H1 (cell line): ENCODE results near the gene SPAST. TPM values are rescaled to one million over a fixed set of nuclear protein-coding genes. Genes with fewer than 3 reads are reported as not detected.

Experiments used
- CTCF ChIA-PET: fragments of 300-600 bp; sonication (Branson Sonifier 250); formaldehyde crosslinking; loops from one replicate; lab custom pipeline; 2021; ENCODE audit not compliant: partially characterized antibody; lab: Charles Lee
- POLR2A ChIA-PET: fragments of 300-600 bp; sonication (Branson Sonifier 250); formaldehyde crosslinking; loops from one replicate; lab custom pipeline; 2021; ENCODE audit warnings: inconsistent platforms; ENCODE audit not compliant: partially characterized antibody; lab: Charles Lee
- DNase-seq, 2 experiments: peaks; one replicate each; pipeline versions ENCODE4 v3.0.0 to v3.0.0-alpha.2; 2010 to 2022; ENCODE audit warnings: low spot score in 2 of 2, low read depth in 1 of 2, mixed read lengths in 1 of 2
- FAIRE-seq: peaks from 2 replicates; lab custom pipeline; 2011; peaks lifted over from hg19 to GRCh38; lab: Jason Lieb, UNC
- H2AFZ ChIP-seq: 2 replicates; pipeline ENCODE4 v1.8.1; 2012; ENCODE audit warnings: low read length, inconsistent platforms
- H2AK5ac ChIP-seq: 2 replicates; pipeline ENCODE4 v1.6.1; 2013; ENCODE audit warnings: low read depth, low read length
- H2BK120ac ChIP-seq: replicated peaks from 2 replicates; pipeline ENCODE3; 2013; ENCODE audit warnings: low read depth, low read length, inconsistent platforms
- H2BK12ac ChIP-seq: 2 replicates; pipeline ENCODE4 v1.6.1; 2013; ENCODE audit warnings: low read depth, low read length
- H2BK15ac ChIP-seq: 2 replicates; pipeline ENCODE4 v1.6.1; 2013; ENCODE audit warnings: low read length
- H2BK20ac ChIP-seq: 2 replicates; pipeline ENCODE4 v1.6.1; 2013; ENCODE audit warnings: low read length
- H2BK5ac ChIP-seq: 2 replicates; pipeline ENCODE4 v1.6.1; 2013; ENCODE audit warnings: low read depth, low read length
- H3K14ac ChIP-seq: 2 replicates; pipeline ENCODE4 v1.6.1; 2013; ENCODE audit warnings: inconsistent platforms; ENCODE audit not compliant: insufficient read length
- H3K18ac ChIP-seq: 2 replicates; pipeline ENCODE4 v1.6.1; 2013; ENCODE audit warnings: low read length; ENCODE audit errors: extremely low read depth
- H3K23ac ChIP-seq: 2 replicates; pipeline ENCODE4 v1.6.1; 2013; ENCODE audit warnings: inconsistent platforms; ENCODE audit not compliant: insufficient read length
- H3K23me2 ChIP-seq: 2 replicates; pipeline ENCODE4 v1.6.1; 2013; ENCODE audit warnings: low read depth, low read length
- H3K27ac ChIP-seq: 2 replicates; pipeline ENCODE4 v1.6.1; 2011; ENCODE audit warnings: low read depth, low read length, inconsistent platforms
- H3K27me3 ChIP-seq, 4 experiments: replicated peaks in 1 of 4; 1 replicate in 1 of 4; 2 replicates in 3 of 4; pipeline versions ENCODE4 v1.6.1 to v1.8.1; 2011 to 2013; ENCODE audit warnings: low read length in 3 of 4, mild to moderate bottlenecking in 3 of 4, inconsistent platforms in 2 of 4, mixed read lengths in 2 of 4, moderate library complexity in 1 of 4; ENCODE audit not compliant: control insufficient read depth in 3 of 4, insufficient read depth in 3 of 4; ENCODE audit errors: extremely low read depth in 1 of 4
- H3K36me3 ChIP-seq, 4 experiments: 2 replicates each; pipeline versions ENCODE4 v1.6.1 to v1.8.1; 2011 to 2013; ENCODE audit warnings: mild to moderate bottlenecking in 4 of 4, low read length in 3 of 4, moderate library complexity in 2 of 4, control low read depth in 1 of 4, inconsistent platforms in 1 of 4; ENCODE audit not compliant: insufficient read depth in 4 of 4, control insufficient read depth in 2 of 4
- H3K4ac ChIP-seq: replicated peaks from 2 replicates; pipeline ENCODE3; 2013; ENCODE audit warnings: low read length, low read depth, mixed read lengths, inconsistent platforms; ENCODE audit not compliant: insufficient read length
- H3K4me1 ChIP-seq, 4 experiments: replicated peaks in 1 of 4; 1 replicate in 1 of 4; 2 replicates in 3 of 4; pipeline versions ENCODE4 v1.6.1 to v1.8.1; 2011 to 2013; ENCODE audit warnings: low read length in 3 of 4, inconsistent platforms in 2 of 4, mixed read lengths in 1 of 4; ENCODE audit not compliant: insufficient read depth in 4 of 4, control insufficient read depth in 3 of 4
- H3K4me2 ChIP-seq, 2 experiments: 2 replicates each; pipeline versions ENCODE4 v1.6.1 to v1.8.1; 2011 to 2013; ENCODE audit warnings: low read depth in 2 of 2, low read length in 2 of 2, control low read depth in 1 of 2, inconsistent platforms in 1 of 2, mild to moderate bottlenecking in 1 of 2; ENCODE audit not compliant: insufficient read depth in 1 of 2
- H3K4me3 ChIP-seq, 4 experiments: fragments of 200-600, 300-600 bp in 1 of 4; sonication (generic), shearing (Covaris generic), sonication (Bioruptor Twin) in 1 of 4; 2 replicates each; pipeline versions ENCODE4 v1.5.1 to v1.8.1; 2011 to 2016; ENCODE audit warnings: low read length in 4 of 4, low read depth in 3 of 4, control low read depth in 2 of 4, inconsistent platforms in 2 of 4, mild to moderate bottlenecking in 2 of 4, mixed read lengths in 1 of 4, moderate library complexity in 1 of 4; ENCODE audit not compliant: insufficient read depth in 2 of 4; ENCODE audit errors: extremely low read depth in 1 of 4
- H3K56ac ChIP-seq: replicated peaks from 2 replicates; pipeline ENCODE3; 2013; ENCODE audit warnings: low read depth, mild to moderate bottlenecking, mixed read lengths, low read length, inconsistent platforms; ENCODE audit not compliant: insufficient read length
- H3K79me1 ChIP-seq: 2 replicates; pipeline ENCODE4 v1.6.1; 2013; ENCODE audit warnings: low read depth, low read length, control low read depth
- H3K79me2 ChIP-seq, 2 experiments: 2 replicates each; pipeline versions ENCODE4 v1.6.1 to v1.8.1; 2012 to 2013; ENCODE audit warnings: low read length in 2 of 2, mild to moderate bottlenecking in 2 of 2, inconsistent platforms in 1 of 2; ENCODE audit not compliant: insufficient read depth in 2 of 2, control insufficient read depth in 1 of 2
- H3K9ac ChIP-seq, 4 experiments: replicated peaks in 1 of 4; 1 replicate in 1 of 4; 2 replicates in 3 of 4; pipeline versions ENCODE4 v1.6.1 to v1.8.1; 2011 to 2013; ENCODE audit warnings: low read depth in 3 of 4, low read length in 3 of 4, control low read depth in 2 of 4, mild to moderate bottlenecking in 2 of 4, moderate library complexity in 2 of 4, inconsistent platforms in 1 of 4; ENCODE audit errors: extremely low read depth in 1 of 4
- H3K9me3 ChIP-seq, 2 experiments: 2 replicates each; pipeline versions ENCODE4 v1.6.1 to v1.8.1; 2012 to 2013; ENCODE audit warnings: mild to moderate bottlenecking in 2 of 2, moderate library complexity in 2 of 2, control low read depth in 1 of 2, inconsistent platforms in 1 of 2, low read depth in 1 of 2, low read length in 1 of 2, mixed read lengths in 1 of 2; ENCODE audit not compliant: insufficient read depth in 2 of 2
- H4K20me1 ChIP-seq, 2 experiments: replicated peaks in 1 of 2; 2 replicates each; pipeline versions ENCODE3 to v1.8.1; 2011 to 2013; ENCODE audit warnings: inconsistent platforms in 2 of 2, low read length in 2 of 2, mild to moderate bottlenecking in 1 of 2; ENCODE audit not compliant: insufficient read depth in 2 of 2, control insufficient read depth in 1 of 2
- H4K5ac ChIP-seq: 2 replicates; pipeline ENCODE4 v1.6.1; 2013; ENCODE audit warnings: low read length, low read depth, mixed read lengths, inconsistent platforms; ENCODE audit not compliant: insufficient read length
- H4K8ac ChIP-seq: 2 replicates; pipeline ENCODE4 v1.8.0; 2013; ENCODE audit warnings: mild to moderate bottlenecking, moderate library complexity, low read length, inconsistent platforms; ENCODE audit not compliant: insufficient read depth; ENCODE audit errors: extremely low read depth
- H4K91ac ChIP-seq: replicated peaks from 2 replicates; pipeline ENCODE3; 2013; ENCODE audit warnings: low read length, mixed read lengths, inconsistent platforms; ENCODE audit not compliant: insufficient read length
- ATF3 ChIP-seq: IDR thresholded peaks from 2 replicates; pipeline ENCODE4 v1.6.1; 2011; ENCODE audit warnings: low read depth, mild to moderate bottlenecking, low read length; ENCODE audit not compliant: insufficient read depth
- BCL11A ChIP-seq, 2 experiments: IDR thresholded peaks; one replicate each; pipeline ENCODE4 v1.6.1; 2011; ENCODE audit warnings: low read depth in 2 of 2, low read length in 2 of 2, mild to moderate bottlenecking in 2 of 2
- CBX8 ChIP-seq: fragments of 300-800, 300-1000 bp; sonication (generic); IDR thresholded peaks from 2 replicates; pipeline ENCODE4 v1.7.1; 2016; ENCODE audit warnings: low read depth, low read length, borderline replicate concordance
- CREB1 ChIP-seq: IDR thresholded peaks from 2 replicates; pipeline ENCODE4 v1.6.1; 2012; ENCODE audit warnings: inconsistent platforms
- E2F6 ChIP-seq: IDR thresholded peaks from 2 replicates; pipeline ENCODE4 v1.6.1; 2012; ENCODE audit warnings: inconsistent platforms
- HDAC2 ChIP-seq, 2 experiments: fragments of 300-600 bp in 1 of 2; sonication (generic) in 1 of 2; IDR thresholded peaks; 2 replicates each; pipeline ENCODE4 v1.6.1; 2011 to 2012; ENCODE audit warnings: low read depth in 2 of 2, low read length in 2 of 2, mild to moderate bottlenecking in 2 of 2, moderate library complexity in 2 of 2, borderline replicate concordance in 1 of 2, inconsistent platforms in 1 of 2
- NRF1 ChIP-seq: IDR thresholded peaks from 2 replicates; pipeline ENCODE4 v1.6.1; 2011; ENCODE audit warnings: mild to moderate bottlenecking, low read depth, low read length, improper control_type of control experiment
- RFX5 ChIP-seq: IDR thresholded peaks from 2 replicates; pipeline ENCODE4 v1.6.1; 2011; ENCODE audit warnings: low read depth, low read length, improper control_type of control experiment, borderline replicate concordance
- TAF1 ChIP-seq: IDR thresholded peaks from 2 replicates; pipeline ENCODE4 v1.6.1; 2011; ENCODE audit warnings: mild to moderate bottlenecking, low read depth, low read length
- WGBS, 2 experiments: shearing (Covaris generic) in 1 of 2; methylation state at CpG; one replicate each; pipeline versions ENCODE4 v1.1.6 to v1.1.7; 2013 to 2015; ENCODE audit warnings: low lambda C conversion rate in 2 of 2, mixed read lengths in 2 of 2, inconsistent platforms in 1 of 2, low coverage in 1 of 2, missing lambda C conversion rate in 1 of 2; ENCODE audit not compliant: insufficient replicate concordance in 2 of 2, insufficient coverage in 1 of 2, insufficient read length in 1 of 2; ENCODE audit errors: extremely low coverage in 1 of 2, missing lambda C conversion rate in 1 of 2; 5-methylcytosine and 5-hydroxymethylcytosine counted together
- polyA plus RNA-seq, 7 experiments: library from polyadenylated mRNA; depleted of rRNA in 3 of 7; stranded (reverse) in 5 of 7; unstranded in 2 of 7; fragments of >200 nt in 5 of 7; fragments of 200-250 nt in 2 of 7; gene quantifications; 1 replicate in 5 of 7; 2 replicates in 1 of 7; 4 replicates in 1 of 7; pipeline versions ENCODE4 v1.2.1 to v1.2.3, GENCODE V29; 2011 to 2013; ENCODE audit warnings: missing spikeins in 2 of 7, mixed read lengths in 2 of 7
- total RNA-seq: library from RNA; stranded (reverse); fragmentation: NEBNext Ultra II Directional; extraction: Animal tissue kit (Norgen Biotek cat#: 25700); gene quantifications from 2 replicates; pipeline ENCODE4 v1.2.1, GENCODE V29; 2021

SPAST gene
- total and polyA plus RNA-seq, 2 of the 8 experiments (the other 6 are each of a cell fraction or from before 2014, with no cell fraction given) = 4.4 to 36.0 TPM

GRCh38 chr2:32051836-32052439 is 11.4 kb upstream of the SPAST start:
- TF ChIP-seq E2F6 (no peak), ATF3 (no peak), CREB1 (no peak), BCL11A (IDR thresholded peaks at IDR 0.05; ENCODE audit: low read depth in 2 of 2, low read length in 2 of 2) (no peak), HDAC2 (IDR thresholded peaks at IDR 0.05; ENCODE audit: borderline replicate concordance in 1 of 2, low read depth in 2 of 2, low read length in 2 of 2) (no peak), NRF1 (no peak), TAF1 (no peak), CBX8 (no peak), RFX5 (no peak)
- H2AK5ac ChIP-seq = no peak overlapping the region
- no peak overlapping the region for H2BK120ac ChIP-seq
- no peak overlapping the region for H4K8ac ChIP-seq
- H3K9me3 ChIP-seq = no peaks in the 10 kb centered on the region
- H3K9ac ChIP-seq = no peak overlapping the region
- no peak overlapping the region for H2BK12ac ChIP-seq
- no peak overlapping the region for H4K5ac ChIP-seq
- no peak overlapping the region for H2AFZ ChIP-seq
- H3K4me2 ChIP-seq = no peak overlapping the region
- H3K79me1 ChIP-seq = no peaks in the 10 kb centered on the region
- FAIRE-seq (no peak), DNase-seq (no peak)
- H3K4me3 ChIP-seq = no peak overlapping the region
- H3K27ac ChIP-seq = no peak overlapping the region
- no peak overlapping the region for H2BK5ac ChIP-seq
- ChIA-PET CTCF (interaction anchor here (0.6 to 1.2 kb wide), 2 partner anchors 9 to 10 kb away, joined by 3 to 6 read pairs; no protein-coding TSS in a partner anchor), POLR2A (interaction anchor here (0.8 to 1.9 kb wide), 4 partner anchors 12 to 29 kb away, joined by 3 to 10 read pairs (median 4); partner anchors contain the start of genes DPY30 and SPAST)
- H3K4me1 ChIP-seq = no peaks in the 10 kb centered on the region
- no peaks in the 10 kb centered on the region for H3K36me3 ChIP-seq
- no peak overlapping the region for H2BK15ac ChIP-seq
- H3K18ac ChIP-seq = no peak overlapping the region
- H3K4ac ChIP-seq = no peak overlapping the region
- no peak overlapping the region for H3K14ac ChIP-seq
- no peak overlapping the region for H3K56ac ChIP-seq
- no peak overlapping the region for H2BK20ac ChIP-seq
- no peak overlapping the region for H4K91ac ChIP-seq
- H3K79me2 ChIP-seq = no peaks in the 10 kb centered on the region
- no peaks in the 10 kb centered on the region for H3K23me2 ChIP-seq
- 95% methylated on average over 11 of the region's 11 CpGs; no CpG with 5 or more reads in 1 of the 2 experiments for WGBS, 2 experiments
- H3K27me3 ChIP-seq = no peaks in the 10 kb centered on the region
- H3K23ac ChIP-seq = no peak overlapping the region
- no peaks in the 10 kb centered on the region for H4K20me1 ChIP-seq
